Fibroblast of lung (primary cell): ENCODE measurements around the gene UNC13C.

Experiments used
- CTCF ChIP-seq, 2 donors: IDR thresholded peaks in 1 of 2; conservative IDR thresholded peaks in 1 of 2; 1 replicate in 1 of 2; 2 replicates in 1 of 2; pipeline ENCODE4 v1.5.1; 2011 to 2012; ENCODE audit warnings: low read length in 2 of 2, control low read depth in 1 of 2, inconsistent platforms in 1 of 2, low read depth in 1 of 2, mild to moderate bottlenecking in 1 of 2
- EZH2 ChIP-seq: IDR thresholded peaks from 2 replicates; pipeline ENCODE4 v1.5.1; 2012; ENCODE audit warnings: low read length, control low read depth, mild to moderate bottlenecking; ENCODE audit errors: missing control alignments

GRCh38 chr15:54640873-54641272 lies 662.6 kb downstream of the UNC13C start:
- no peak for TF ChIP-seq CTCF (conservative IDR thresholded peaks at IDR 0.05 in 1 of 2, IDR thresholded peaks at IDR 0.05 in 1 of 2; ENCODE audit: low read depth in 1 of 2, low read length in 2 of 2)
- no peak for TF ChIP-seq EZH2
